T-helper 1 cell treated with Interleukin-12 subunit alpha and Interleukin-12 subunit beta and Interleukin-4 antibody, amounts not matched to agents 30 μg/mL and 1 μg/mL, for 36 hours (primary cell): Measurements from ENCODE around the gene GHRH.

Experiments used
- H3K27ac Mint-ChIP-seq: one replicate; pipeline ENCODE4 v1.8.0; 2021; ENCODE audit warnings: mild to moderate bottlenecking, mixed read lengths
- H3K27me3 Mint-ChIP-seq: one replicate; pipeline ENCODE4 v1.8.0; 2021; ENCODE audit warnings: low read depth, mixed read lengths
- H3K36me3 Mint-ChIP-seq: one replicate; pipeline ENCODE4 v1.8.0; 2021; ENCODE audit warnings: low read depth, mixed read lengths
- H3K4me1 Mint-ChIP-seq: one replicate; pipeline ENCODE4 v1.8.0; 2021; ENCODE audit warnings: low read depth, mixed read lengths
- H3K4me3 Mint-ChIP-seq: one replicate; pipeline ENCODE4 v1.8.0; 2021; ENCODE audit warnings: mild to moderate bottlenecking, moderate library complexity, mixed read lengths
- H3K9me3 Mint-ChIP-seq: one replicate; pipeline ENCODE4 v1.8.0; 2021; ENCODE audit warnings: mixed read lengths

The GHRH gene

DNA sequence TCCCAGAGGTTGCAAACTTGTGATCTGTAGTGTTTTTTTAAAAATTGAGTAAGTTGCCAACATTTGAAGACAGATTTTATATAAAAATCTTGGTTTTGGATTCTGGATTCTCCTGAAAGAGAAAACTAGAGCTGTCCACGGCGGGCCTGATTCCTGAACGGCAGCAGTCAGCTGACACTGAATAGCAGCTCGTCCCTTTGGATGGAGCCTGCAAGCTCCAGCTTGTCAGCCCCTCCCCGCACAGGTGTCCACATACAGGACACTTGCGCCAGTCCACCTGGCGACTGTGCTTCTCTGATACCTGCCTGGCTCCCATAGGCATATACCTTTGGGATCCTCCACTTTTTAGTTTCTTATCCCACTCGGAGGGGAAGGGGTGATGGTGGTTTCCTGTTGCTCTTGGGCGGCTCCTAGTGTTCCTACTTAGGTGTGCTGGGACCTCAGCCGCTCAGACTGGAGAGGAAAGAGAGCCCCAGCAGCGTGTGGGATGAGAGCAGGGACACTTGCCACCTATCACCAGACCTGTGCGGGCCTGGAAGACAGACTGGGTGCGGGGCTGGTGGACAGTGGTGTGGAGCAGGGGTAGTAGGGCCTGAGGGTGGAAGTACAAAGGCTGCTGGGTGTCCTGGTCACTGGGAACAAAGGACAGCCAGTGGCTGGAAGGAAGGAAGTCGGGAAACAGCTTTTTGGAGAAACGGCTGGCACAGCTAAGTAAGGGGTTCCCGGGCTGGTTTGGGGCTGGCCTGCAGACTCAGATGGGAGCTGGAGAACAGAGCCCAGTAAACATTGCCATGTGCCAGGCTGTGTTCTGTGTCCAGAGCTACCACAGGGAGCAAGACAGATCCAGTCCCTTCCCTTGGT lies 18.3 kb downstream of the GHRH start:
- no peaks in the 10 kb centered on the region for H3K9me3 Mint-ChIP-seq
- no peaks in the 10 kb centered on the region for H3K27me3 Mint-ChIP-seq
- H3K36me3 Mint-ChIP-seq, result peaks cover 35% of the 10 kb centered on the region
- H3K4me1 Mint-ChIP-seq, result no peaks in the 10 kb centered on the region
- H3K4me3 Mint-ChIP-seq, result no peak overlapping the region
- no peak overlapping the region for H3K27ac Mint-ChIP-seq

GRCh38 chr20:37242503-37242902 lies 19.1 kb downstream of the GHRH start:
- Mint-ChIP-seq H3K4me1 (no peaks in the 10 kb centered on the region), H3K4me3 (no peak overlapping the region), H3K9me3 (no peaks in the 10 kb centered on the region), H3K27me3 (no peaks in the 10 kb centered on the region), H3K36me3 (peaks cover 36% of the 10 kb centered on the region), H3K27ac (no peak overlapping the region)

GRCh38 chr20:37240337-37241067 lies 21.1 kb downstream of the GHRH start:
- no peaks in the 10 kb centered on the region for H3K9me3 Mint-ChIP-seq
- H3K27ac Mint-ChIP-seq, result no peak overlapping the region
- H3K36me3 Mint-ChIP-seq, result peaks cover 42% of the 10 kb centered on the region
- no peaks in the 10 kb centered on the region for H3K27me3 Mint-ChIP-seq
- no peaks in the 10 kb centered on the region for H3K4me1 Mint-ChIP-seq
- H3K4me3 Mint-ChIP-seq, result no peak overlapping the region

- H3K4me1 Mint-ChIP-seq, result no peaks in the 10 kb centered on the region
- H3K36me3 Mint-ChIP-seq, result peaks cover 49% of the 10 kb centered on the region
- no peaks in the 10 kb centered on the region for H3K27me3 Mint-ChIP-seq
- no peak overlapping the region for H3K4me3 Mint-ChIP-seq
- no peak overlapping the region for H3K27ac Mint-ChIP-seq
- no peaks in the 10 kb centered on the region for H3K9me3 Mint-ChIP-seq
Observed at GRCh38 chr20:37238935-37239451, 22.6 kb downstream of the GHRH start.

DNA sequence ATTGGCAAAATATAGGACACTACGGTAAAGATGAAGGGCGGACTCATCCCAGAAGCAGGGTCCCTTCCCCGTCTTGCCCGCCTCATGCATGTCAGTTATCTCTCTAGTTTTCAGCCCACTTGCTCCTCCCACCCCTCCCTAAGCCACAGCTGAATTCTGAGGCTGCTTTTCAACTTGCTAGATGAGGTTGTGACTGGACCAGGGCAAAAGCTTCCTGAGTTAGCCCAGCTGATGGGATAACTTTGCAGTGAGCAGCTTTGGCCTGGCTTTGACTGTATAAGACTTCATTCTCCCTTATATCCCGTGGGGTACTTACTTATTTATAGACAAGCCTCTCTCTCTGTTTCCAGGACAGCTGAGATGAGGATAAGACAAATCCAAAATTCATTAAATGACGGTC lies 23.2 kb downstream of the GHRH start:
- Mint-ChIP-seq H3K4me3 (no peak overlapping the region), H3K36me3 (peaks cover 45% of the 10 kb centered on the region), H3K27ac (no peak overlapping the region)

GRCh38 chr20:37237656-37238055 lies 24.0 kb downstream of the GHRH start:
- Mint-ChIP-seq H3K9me3 (no peaks in the 10 kb centered on the region), H3K36me3 (peaks cover 44% of the 10 kb centered on the region), H3K27ac (no peak overlapping the region), H3K27me3 (no peaks in the 10 kb centered on the region), H3K4me1 (no peaks in the 10 kb centered on the region), H3K4me3 (no peak overlapping the region)

More for the DNA sequence above, 23.2 kb downstream of the GHRH start:
- H3K27me3 Mint-ChIP-seq, result no peaks in the 10 kb centered on the region
- no peaks in the 10 kb centered on the region for H3K4me1 Mint-ChIP-seq
- no peaks in the 10 kb centered on the region for H3K9me3 Mint-ChIP-seq

DNA sequence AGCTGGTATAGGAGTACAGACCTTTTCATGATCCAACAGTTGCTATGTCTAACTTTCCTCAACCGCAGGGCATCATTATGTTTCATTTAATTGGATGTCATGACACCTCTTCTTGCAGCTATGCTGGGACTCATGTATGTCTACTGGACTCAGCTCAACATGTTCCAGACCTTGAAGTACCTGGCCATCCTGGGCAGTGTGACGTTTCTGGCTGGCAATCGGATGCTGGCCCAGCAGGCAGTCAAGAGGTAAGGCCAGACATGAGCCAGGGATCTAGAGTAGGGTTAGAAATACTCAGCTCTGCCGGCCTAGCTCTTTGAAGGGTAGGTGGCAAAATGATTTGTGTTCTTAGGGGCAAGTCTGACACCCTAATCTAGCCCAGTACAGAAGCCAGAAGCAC lies 25.2 kb downstream of the GHRH start:
- Mint-ChIP-seq H3K4me3 (no peak overlapping the region), H3K4me1 (no peaks in the 10 kb centered on the region), H3K27me3 (no peaks in the 10 kb centered on the region), H3K27ac (no peak overlapping the region), H3K9me3 (no peaks in the 10 kb centered on the region), H3K36me3 (peaks cover 49% of the 10 kb centered on the region)

GRCh38 chr20:37235065-37235464 lies 26.5 kb downstream of the GHRH start:
- H3K4me1 Mint-ChIP-seq, result no peaks in the 10 kb centered on the region
- H3K4me3 Mint-ChIP-seq, result no peak overlapping the region
- H3K27ac Mint-ChIP-seq, result no peak overlapping the region
- no peaks in the 10 kb centered on the region for H3K9me3 Mint-ChIP-seq
- H3K27me3 Mint-ChIP-seq, result no peaks in the 10 kb centered on the region
- peaks cover 50% of the 10 kb centered on the region for H3K36me3 Mint-ChIP-seq

DNA sequence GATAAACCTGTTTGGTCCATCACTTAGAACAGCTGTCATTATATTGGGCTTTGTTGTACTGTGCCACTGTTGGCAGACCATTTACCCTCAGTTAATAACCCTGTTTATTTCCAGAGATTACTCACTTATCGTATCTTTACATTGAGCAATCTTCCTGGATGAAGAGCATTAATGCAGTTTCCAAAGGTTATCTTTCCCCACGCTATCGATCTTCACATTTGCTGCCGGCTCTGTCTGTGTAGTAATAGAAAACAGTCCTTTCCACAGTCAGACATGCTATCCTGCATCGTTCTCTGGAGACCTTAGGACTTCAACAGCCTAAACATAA lies 27.4 kb downstream of the GHRH start:
- H3K4me3 Mint-ChIP-seq, result no peak overlapping the region
- no peak overlapping the region for H3K27ac Mint-ChIP-seq
- H3K36me3 Mint-ChIP-seq, result peaks cover 51% of the 10 kb centered on the region

DNA sequence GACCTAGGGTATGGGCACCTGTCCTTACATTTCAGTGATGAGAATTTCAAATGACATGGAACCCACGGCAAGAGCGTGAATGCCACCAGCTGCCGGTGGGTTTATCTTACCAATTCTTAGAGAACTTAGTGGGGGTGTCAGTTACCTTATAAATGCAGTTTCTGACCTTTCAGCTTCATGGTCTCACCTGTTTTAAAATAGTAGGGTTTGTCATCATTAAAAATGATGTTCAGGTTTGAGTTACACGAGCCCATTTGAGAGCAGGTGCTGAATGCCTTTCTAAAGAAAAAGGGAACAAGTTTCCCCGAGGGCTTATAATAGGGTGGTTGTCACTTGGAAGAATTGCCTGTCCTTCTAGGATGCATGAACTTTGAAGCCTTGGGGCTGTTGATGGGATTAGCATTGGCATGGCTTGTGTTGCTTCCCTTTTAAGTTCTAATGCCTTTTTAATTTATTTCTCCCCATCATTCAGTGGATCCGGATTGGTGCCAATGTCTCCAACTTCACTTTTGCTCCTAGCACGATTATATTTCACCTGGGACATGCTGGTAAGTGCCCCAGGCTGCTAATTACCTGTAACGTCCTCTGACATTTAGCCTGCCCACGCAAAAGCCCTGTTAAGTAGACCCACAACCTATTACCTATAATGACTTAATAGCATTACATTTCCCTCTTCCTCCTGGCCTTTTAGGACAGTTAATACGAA lies 27.9 kb downstream of the GHRH start:
- no peaks in the 10 kb centered on the region for H3K27me3 Mint-ChIP-seq
- H3K27ac Mint-ChIP-seq, result no peak overlapping the region
- peaks cover 52% of the 10 kb centered on the region for H3K36me3 Mint-ChIP-seq
- H3K9me3 Mint-ChIP-seq, result no peaks in the 10 kb centered on the region
- H3K4me3 Mint-ChIP-seq, result no peak overlapping the region
- H3K4me1 Mint-ChIP-seq, result no peaks in the 10 kb centered on the region

More for the DNA sequence above, 27.4 kb downstream of the GHRH start:
- Mint-ChIP-seq H3K27me3 (no peaks in the 10 kb centered on the region), H3K4me1 (no peaks in the 10 kb centered on the region), H3K9me3 (no peaks in the 10 kb centered on the region)

GRCh38 chr20:37231947-37232630 lies 29.5 kb downstream of the GHRH start:
- H3K27me3 Mint-ChIP-seq, result no peaks in the 10 kb centered on the region

DNA sequence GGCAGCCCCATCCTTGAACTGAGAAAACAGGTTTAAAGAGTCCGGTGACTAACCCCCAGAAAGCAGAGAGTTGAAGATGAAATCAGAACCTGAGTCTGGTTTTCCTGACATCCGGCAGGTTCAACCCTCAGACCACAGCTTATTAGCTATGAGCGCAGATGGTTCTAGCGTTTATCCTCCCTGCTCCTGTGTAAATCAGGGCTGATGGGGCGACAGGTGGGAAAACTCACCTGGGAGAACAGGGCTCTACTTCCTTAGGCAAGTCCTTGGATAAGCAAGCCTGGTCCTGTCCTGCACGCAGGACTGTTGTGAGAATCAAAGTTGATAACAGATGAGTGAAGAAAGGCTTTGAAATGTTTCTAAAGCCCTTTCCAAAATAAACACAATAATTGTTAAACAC lies 31.4 kb downstream of the GHRH start:
- Mint-ChIP-seq H3K9me3 (no peaks in the 10 kb centered on the region), H3K4me3 (no peak overlapping the region), H3K4me1 (no peaks in the 10 kb centered on the region), H3K36me3 (peaks cover 58% of the 10 kb centered on the region), H3K27ac (no peak overlapping the region), H3K27me3 (no peaks in the 10 kb centered on the region)

More at GRCh38 chr20:37231947-37232630, 29.5 kb downstream of the GHRH start:
- H3K27ac Mint-ChIP-seq, result no peak overlapping the region
- no peak overlapping the region for H3K4me3 Mint-ChIP-seq
- no peaks in the 10 kb centered on the region for H3K4me1 Mint-ChIP-seq
- H3K36me3 Mint-ChIP-seq, result peaks cover 51% of the 10 kb centered on the region
- H3K9me3 Mint-ChIP-seq, result no peaks in the 10 kb centered on the region

- Mint-ChIP-seq H3K27me3 (no peaks in the 10 kb centered on the region), H3K36me3 (peaks cover 60% of the 10 kb centered on the region), H3K4me3 (no peak overlapping the region), H3K9me3 (no peaks in the 10 kb centered on the region), H3K27ac (no peak overlapping the region), H3K4me1 (no peaks in the 10 kb centered on the region)
Observed at GRCh38 chr20:37229357-37229756, 32.3 kb downstream of the GHRH start.

- Mint-ChIP-seq H3K4me1 (no peaks in the 10 kb centered on the region), H3K27ac (no peak overlapping the region), H3K36me3 (peaks cover 61% of the 10 kb centered on the region), H3K4me3 (no peak overlapping the region), H3K9me3 (no peaks in the 10 kb centered on the region), H3K27me3 (no peaks in the 10 kb centered on the region)
Observed at GRCh38 chr20:37228656-37229055, 33.0 kb downstream of the GHRH start.
